ENCODE results near the gene KRTAP2-3.

GRCh38 chr17:41009301-41009760 lies 50.6 kb downstream of the KRTAP2-3 start:
- no peak for TF ChIP-seq CTCF (IDR thresholded peaks at IDR 0.05)
- no peak for TF ChIP-seq POLR2A (IDR thresholded peaks at IDR 0.05)

Measured in upper lobe of left lung (tissue), 4 donors.